ENCODE measurements around the gene STK39.

STK39 gene

DNA sequence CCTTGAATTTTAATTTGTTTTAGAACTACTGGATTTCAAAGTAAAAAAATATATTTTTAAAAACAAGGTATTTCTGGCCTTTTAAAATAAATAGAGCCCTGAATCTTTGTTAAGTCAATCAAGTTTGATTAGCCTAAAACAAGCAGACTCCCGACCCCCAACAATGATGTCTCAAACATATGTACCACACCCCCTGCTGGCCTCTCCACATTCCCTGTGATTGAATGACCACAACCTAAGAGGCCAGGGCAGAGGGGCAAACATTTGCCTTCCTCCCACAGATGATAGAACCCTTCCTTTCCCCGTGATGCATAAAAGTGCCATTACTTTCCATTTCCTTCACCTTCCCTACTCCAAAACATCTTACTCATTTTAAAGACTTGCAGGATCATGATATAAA, 130.9 kb downstream of the STK39 start:
- in situ Hi-C loops (cut with MboI; ENCODE audit: low pct_unique_long_range_greater_than_20kb, low sequenced_read_pairs, unreplicated experiment), result loop anchor here (25.0 kb wide), 1 partner anchor 1579 kb away; no protein-coding TSS in a partner anchor
- TF ChIP-seq, protein P1, sequence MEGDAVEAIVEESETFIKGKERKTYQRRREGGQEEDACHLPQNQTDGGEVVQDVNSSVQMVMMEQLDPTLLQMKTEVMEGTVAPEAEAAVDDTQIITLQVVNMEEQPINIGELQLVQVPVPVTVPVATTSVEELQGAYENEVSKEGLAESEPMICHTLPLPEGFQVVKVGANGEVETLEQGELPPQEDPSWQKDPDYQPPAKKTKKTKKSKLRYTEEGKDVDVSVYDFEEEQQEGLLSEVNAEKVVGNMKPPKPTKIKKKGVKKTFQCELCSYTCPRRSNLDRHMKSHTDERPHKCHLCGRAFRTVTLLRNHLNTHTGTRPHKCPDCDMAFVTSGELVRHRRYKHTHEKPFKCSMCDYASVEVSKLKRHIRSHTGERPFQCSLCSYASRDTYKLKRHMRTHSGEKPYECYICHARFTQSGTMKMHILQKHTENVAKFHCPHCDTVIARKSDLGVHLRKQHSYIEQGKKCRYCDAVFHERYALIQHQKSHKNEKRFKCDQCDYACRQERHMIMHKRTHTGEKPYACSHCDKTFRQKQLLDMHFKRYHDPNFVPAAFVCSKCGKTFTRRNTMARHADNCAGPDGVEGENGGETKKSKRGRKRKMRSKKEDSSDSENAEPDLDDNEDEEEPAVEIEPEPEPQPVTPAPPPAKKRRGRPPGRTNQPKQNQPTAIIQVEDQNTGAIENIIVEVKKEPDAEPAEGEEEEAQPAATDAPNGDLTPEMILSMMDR (IDR thresholded peaks at IDR 0.05; ENCODE audit: extremely low read depth, insufficient read depth, missing control alignments), result no peak
- no peak for DNase-seq (ENCODE audit: low spot score)

GRCh38 chr2:168114619-168115018, 132.8 kb downstream of the STK39 start:
- in situ Hi-C loops (cut with MboI; ENCODE audit: low pct_unique_long_range_greater_than_20kb, low sequenced_read_pairs, unreplicated experiment), result loop anchor here (25.0 kb wide), 1 partner anchor 1577 kb away; no protein-coding TSS in a partner anchor
- TF ChIP-seq, protein P1 (IDR thresholded peaks at IDR 0.05; ENCODE audit: extremely low read depth, insufficient read depth, missing control alignments), result no peak
- no peak for DNase-seq (ENCODE audit: low spot score)

DNA sequence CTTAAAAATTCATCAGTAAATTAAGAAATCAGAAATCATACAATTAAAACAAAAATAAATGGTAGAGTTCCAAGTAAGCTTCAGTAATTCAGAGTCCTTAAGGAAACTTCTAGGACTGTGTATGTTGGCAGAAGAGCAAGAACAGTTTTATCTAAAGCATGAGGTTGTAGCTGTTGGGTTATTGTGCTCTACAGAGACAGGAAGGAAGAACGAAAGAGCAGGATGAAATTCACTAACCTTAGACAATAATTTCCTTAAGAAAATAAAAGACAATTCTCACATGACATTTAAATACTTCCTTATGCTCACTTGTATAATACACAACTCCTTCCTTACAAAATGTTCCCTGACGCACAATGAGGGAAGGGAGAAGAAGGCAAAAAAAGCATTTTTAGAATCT, 133.4 kb downstream of the STK39 start:
- no peak for DNase-seq (ENCODE audit: low spot score)
- TF ChIP-seq, protein P1 (IDR thresholded peaks at IDR 0.05; ENCODE audit: extremely low read depth, insufficient read depth, missing control alignments), result no peak
- in situ Hi-C loops (cut with MboI; ENCODE audit: low pct_unique_long_range_greater_than_20kb, low sequenced_read_pairs, unreplicated experiment), result loop anchor here (25.0 kb wide), 1 partner anchor 1577 kb away; no protein-coding TSS in a partner anchor

GRCh38 chr2:168107322-168107721, 140.1 kb downstream of the STK39 start:
- no peak for DNase-seq (ENCODE audit: low spot score)
- in situ Hi-C loops (cut with MboI; ENCODE audit: low pct_unique_long_range_greater_than_20kb, low sequenced_read_pairs, unreplicated experiment), result loop anchor here (25.0 kb wide), 1 partner anchor 1570 kb away; no protein-coding TSS in a partner anchor
- TF ChIP-seq, protein P1 (IDR thresholded peaks at IDR 0.05; ENCODE audit: extremely low read depth, insufficient read depth, missing control alignments), result no peak

DNA sequence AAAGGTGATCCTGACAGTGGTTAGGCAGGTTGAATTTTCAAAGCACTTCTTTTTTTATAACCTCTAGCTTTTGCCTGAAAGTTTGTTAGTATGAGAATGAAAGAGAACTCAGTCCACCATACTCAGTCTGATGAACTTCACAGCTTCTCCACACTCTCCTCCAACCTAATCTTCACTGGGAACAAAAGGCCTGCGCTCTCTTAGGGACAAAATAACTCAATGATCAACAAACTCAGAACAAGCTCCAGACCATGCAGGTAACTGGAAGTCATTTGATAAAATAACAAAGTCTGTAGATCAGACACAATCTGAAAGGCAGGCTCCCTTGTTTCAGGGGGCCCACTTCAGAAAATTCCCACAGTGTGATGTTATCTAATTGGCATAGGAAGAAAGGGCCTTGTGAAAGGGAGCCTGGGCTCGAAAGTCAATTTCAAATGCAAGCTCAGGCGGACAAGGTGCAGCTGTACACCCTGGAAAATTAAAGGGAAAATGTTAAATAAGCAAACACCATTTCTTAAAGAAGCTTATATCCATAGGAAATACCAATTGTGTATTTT, 142.2 kb downstream of the STK39 start:
- in situ Hi-C loops (cut with MboI; ENCODE audit: low pct_unique_long_range_greater_than_20kb, low sequenced_read_pairs, unreplicated experiment), result loop anchor here (25.0 kb wide), 1 partner anchor 1568 kb away; no protein-coding TSS in a partner anchor
- no peak for DNase-seq (ENCODE audit: low spot score)
- TF ChIP-seq, protein P1 (IDR thresholded peaks at IDR 0.05; ENCODE audit: extremely low read depth, insufficient read depth, missing control alignments), result no peak

- TF ChIP-seq, protein P1 (IDR thresholded peaks at IDR 0.05; ENCODE audit: extremely low read depth, insufficient read depth, missing control alignments), result no peak
Measured at GRCh38 chr2:168097431-168097830, 150.0 kb downstream of the STK39 start.

More at GRCh38 chr2:168097431-168097830, 150.0 kb downstream of the STK39 start:
- in situ Hi-C loops (cut with MboI; ENCODE audit: low pct_unique_long_range_greater_than_20kb, low sequenced_read_pairs, unreplicated experiment), result no loop called here
- DNase-seq (ENCODE audit: low spot score), result no peak
